ENCODE results near the gene MASP2.

- TF ChIP-seq ZNF232 (CRISPR knock-in tag; IDR thresholded peaks at IDR 0.05) (no peak), HINFP (tag; conservative IDR thresholded peaks at IDR 0.05; ENCODE audit: low read depth) (no peak), HCFC1 (IDR thresholded peaks at IDR 0.05; ENCODE audit: low read depth, low read length) (no peak), CTCF (IDR thresholded peaks at IDR 0.05 in 2 of 3, conservative IDR thresholded peaks at IDR 0.05 in 1 of 3; ENCODE audit: insufficient read depth in 2 of 3, low read depth in 1 of 3, low read length in 3 of 3) (no peak), ZNF274 (IDR thresholded peaks at IDR 0.05; ENCODE audit: borderline replicate concordance, low read depth, low read length) (no peak), STAT6 (CRISPR knock-in tag; IDR thresholded peaks at IDR 0.05) (no peak), GATA2 (CRISPR knock-in tag; IDR thresholded peaks at IDR 0.05) (no peak), TOE1 (IDR thresholded peaks at IDR 0.05; ENCODE audit: borderline replicate concordance) (no peak), TOE1 (CRISPR knock-in tag; IDR thresholded peaks at IDR 0.05; ENCODE audit: borderline replicate concordance, low read depth) (no peak), POLR2A (conservative IDR thresholded peaks at IDR 0.05) (no peak), RAD21 (CRISPR knock-in tag; conservative IDR thresholded peaks at IDR 0.05 in 1 of 2, IDR thresholded peaks at IDR 0.05 in 1 of 2) (no peak), HDAC1 (IDR thresholded peaks at IDR 0.05) (no peak), CEBPB (tag; IDR thresholded peaks at IDR 0.05) (no peak), CHD4 (IDR thresholded peaks at IDR 0.05; ENCODE audit: insufficient read depth, insufficient replicate concordance, low read depth, low read length, poor library complexity, severe bottlenecking) (no peak)
Observed at GRCh38 chr1:11058595-11059154, 11.6 kb upstream of the MASP2 start.
